ENCODE results near the gene SLC6A2. TPM values are rescaled to one million over a fixed set of nuclear protein-coding genes. Genes with fewer than 3 reads are reported as not detected.

Gene SLC6A2
- total RNA-seq, 2 experiments from 2014 or later: not detected

DNA sequence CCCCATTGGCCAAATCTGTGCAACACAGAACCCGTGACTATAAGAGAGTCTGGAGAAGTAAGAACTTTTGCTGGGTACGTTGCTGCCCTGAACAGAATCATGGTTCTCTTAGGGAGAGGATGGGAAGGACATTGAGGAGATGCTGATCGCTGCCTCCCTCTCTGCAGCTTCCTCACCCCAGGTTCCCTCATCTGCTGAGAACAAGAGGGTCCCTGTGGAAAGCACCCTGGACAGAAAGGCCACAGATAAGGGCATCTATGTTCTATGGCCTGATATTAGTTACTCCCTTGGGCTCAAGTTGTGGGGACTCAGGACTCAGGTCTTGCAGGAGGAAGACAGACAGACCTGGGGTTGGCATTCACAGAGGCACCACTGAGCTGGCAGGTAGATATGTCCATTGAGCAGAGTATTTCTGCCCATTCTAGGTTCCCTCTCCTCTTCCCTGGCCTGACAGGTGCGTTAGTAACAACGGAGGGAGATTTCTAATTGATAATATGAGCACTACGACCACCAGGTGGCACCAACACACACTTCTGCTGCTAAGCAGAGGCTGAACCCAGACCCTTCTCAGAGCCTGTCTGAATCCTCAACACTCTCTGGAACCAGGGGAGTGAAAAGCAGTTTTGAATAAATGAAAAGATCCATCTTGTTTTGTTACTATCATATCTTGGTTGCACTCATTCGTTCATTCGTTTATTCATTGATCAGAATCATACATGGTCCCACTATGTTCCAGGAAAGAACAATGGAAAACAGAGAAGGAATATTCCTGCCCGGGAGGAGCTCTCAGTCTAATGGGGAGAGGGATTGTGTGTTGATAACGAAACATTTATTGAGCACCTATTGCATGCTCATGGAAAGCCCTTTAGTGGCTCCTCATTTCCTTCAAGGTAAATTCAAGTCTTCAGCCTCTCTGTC is 56.4 kb downstream of the SLC6A2 start:
- H3K27ac Mint-ChIP-seq: no peak overlapping the region

DNA sequence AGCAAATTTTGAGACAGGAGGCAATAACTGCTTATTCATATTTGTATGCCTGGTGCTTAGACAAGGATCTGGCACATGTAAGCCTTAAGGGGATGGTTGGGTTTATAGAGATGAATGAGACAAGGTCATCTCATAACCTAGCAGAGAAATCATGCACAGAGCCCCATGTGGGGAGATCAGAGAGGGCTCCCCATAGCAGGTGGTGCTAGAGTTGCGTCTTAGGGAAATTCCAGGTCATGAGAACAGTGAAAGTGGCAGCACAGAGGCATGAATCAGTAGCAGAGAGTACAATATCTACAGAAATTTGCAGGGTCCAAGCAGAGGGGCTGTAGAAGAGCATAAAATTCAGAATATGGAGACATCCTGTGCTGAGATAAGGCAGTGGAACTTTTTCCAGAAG is 57.3 kb downstream of the SLC6A2 start:
- ChIA-PET POLR2A (no interaction called here), CTCF (no interaction called here)
- H3K27me3 Mint-ChIP-seq: peaks cover 4% of the 10 kb centered on the region
- H3K9me3 Mint-ChIP-seq: no peaks in the 10 kb centered on the region
- H3K27ac Mint-ChIP-seq: no peak overlapping the region
- no peaks in the 10 kb centered on the region for H3K36me3 Mint-ChIP-seq (ENCODE audit: low read depth)
- no peaks in the 10 kb centered on the region for H3K4me1 Mint-ChIP-seq
- H3K4me3 Mint-ChIP-seq: no peak overlapping the region
- no peak for DNase-seq

More for the DNA sequence above, 56.4 kb downstream of the SLC6A2 start:
- no peaks in the 10 kb centered on the region for H3K4me1 Mint-ChIP-seq
- ChIA-PET POLR2A (no interaction called here), CTCF (no interaction called here)
- H3K4me3 Mint-ChIP-seq: no peak overlapping the region
- H3K9me3 Mint-ChIP-seq: no peaks in the 10 kb centered on the region
- peaks cover 4% of the 10 kb centered on the region for H3K27me3 Mint-ChIP-seq
- no peaks in the 10 kb centered on the region for H3K36me3 Mint-ChIP-seq (ENCODE audit: low read depth)
- DNase-seq: peak; percentile 67

DNA sequence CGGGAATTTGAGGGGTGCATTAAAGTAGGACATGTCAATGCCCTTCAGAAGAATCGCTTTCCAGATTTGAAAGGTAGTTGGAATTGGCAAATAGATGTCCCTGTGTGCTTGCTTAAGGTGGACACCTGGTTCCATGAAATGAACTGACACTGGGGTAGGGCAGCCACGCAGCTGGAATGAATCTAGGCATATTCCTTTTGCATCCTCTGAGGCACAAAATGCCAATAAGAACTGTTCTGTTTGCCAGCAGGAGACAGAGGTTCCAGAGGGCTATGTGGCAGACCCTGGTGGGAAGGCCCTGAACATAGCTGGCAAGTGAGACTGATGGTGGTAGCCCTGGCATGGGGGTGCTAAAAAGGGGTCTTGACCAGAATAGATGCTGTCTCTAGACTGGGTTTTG is 61.5 kb downstream of the SLC6A2 start:
- Mint-ChIP-seq H3K4me3 (no peak overlapping the region), H3K36me3 (ENCODE audit: low read depth) (no peaks in the 10 kb centered on the region), H3K9me3 (no peaks in the 10 kb centered on the region), H3K27ac (no peak overlapping the region), H3K4me1 (no peaks in the 10 kb centered on the region), H3K27me3 (peaks cover 16% of the 10 kb centered on the region)
- DNase-seq: no peak
- ChIA-PET CTCF (no interaction called here), POLR2A (no interaction called here)

DNA sequence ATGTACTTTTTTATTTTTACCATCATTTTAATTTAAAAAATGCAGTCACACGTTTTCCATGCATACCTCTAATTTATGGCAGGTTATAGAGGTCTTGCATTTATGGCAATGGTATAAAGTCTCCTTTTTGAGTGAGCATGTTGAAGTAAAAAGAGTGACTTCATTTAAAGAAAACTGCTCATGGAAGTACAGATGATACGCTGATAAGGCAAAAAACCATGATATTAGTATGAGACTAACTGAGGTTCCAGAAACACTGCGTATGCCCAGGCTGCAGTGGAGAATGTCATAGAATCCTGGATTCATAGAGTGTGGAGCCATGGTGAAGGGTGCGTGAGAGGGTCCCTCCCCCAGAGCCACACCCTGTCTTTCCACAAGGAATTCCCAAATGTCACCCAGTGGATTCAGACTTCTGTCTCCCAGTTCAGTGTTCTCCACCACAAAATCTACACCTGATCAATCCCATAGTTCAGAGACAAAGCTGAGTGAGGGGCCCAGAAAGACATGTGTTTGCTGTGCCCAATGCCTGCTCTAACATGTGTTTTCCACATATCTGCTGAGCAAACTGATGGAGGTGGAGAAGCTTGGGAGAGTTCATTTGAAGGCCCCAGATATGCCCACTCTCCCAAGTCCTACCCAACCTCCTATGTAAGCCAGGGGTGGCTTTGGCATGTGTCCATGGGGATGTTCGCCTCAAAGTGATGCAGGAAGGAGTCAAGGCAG is 69.4 kb downstream of the SLC6A2 start:
- no peak overlapping the region for H3K4me3 Mint-ChIP-seq
- CTCF ChIA-PET: no interaction called here
- no peaks in the 10 kb centered on the region for H3K36me3 Mint-ChIP-seq (ENCODE audit: low read depth)

DNA sequence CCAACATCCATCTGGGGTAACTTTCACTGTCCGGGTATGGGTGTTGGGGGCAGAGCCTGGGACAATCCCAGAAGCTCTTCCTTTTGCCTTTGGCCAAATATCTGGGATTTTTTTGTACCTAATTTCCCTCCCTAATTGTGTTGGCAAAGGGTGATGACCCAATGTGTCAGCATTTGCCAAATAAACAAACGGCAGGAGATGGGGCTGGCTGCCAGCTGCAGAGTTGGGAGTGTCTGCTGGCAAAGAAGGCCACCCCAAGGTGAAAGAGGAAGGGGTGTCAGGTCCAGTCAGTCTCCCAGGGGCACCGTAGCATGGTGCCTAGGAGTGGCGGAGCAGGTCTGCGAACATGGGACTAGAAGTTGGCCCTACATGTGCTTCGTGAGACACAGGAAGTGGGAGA is 73.0 kb downstream of the SLC6A2 start:
- no peak overlapping the region for H3K4me3 Mint-ChIP-seq
- POLR2A ChIA-PET: no interaction called here
- H3K9me3 Mint-ChIP-seq: no peaks in the 10 kb centered on the region
- H3K4me1 Mint-ChIP-seq: no peaks in the 10 kb centered on the region
- H3K27ac Mint-ChIP-seq: no peak overlapping the region
- peaks cover 3% of the 10 kb centered on the region for H3K27me3 Mint-ChIP-seq
- DNase-seq: no peak
- no peaks in the 10 kb centered on the region for H3K36me3 Mint-ChIP-seq (ENCODE audit: low read depth)
- CTCF ChIA-PET: no interaction called here

More for the DNA sequence above, 69.4 kb downstream of the SLC6A2 start:
- POLR2A ChIA-PET: no interaction called here
- no peaks in the 10 kb centered on the region for H3K4me1 Mint-ChIP-seq
- no peaks in the 10 kb centered on the region for H3K9me3 Mint-ChIP-seq
- H3K27me3 Mint-ChIP-seq: peaks cover 30% of the 10 kb centered on the region
- DNase-seq: no peak
- H3K27ac Mint-ChIP-seq: no peak overlapping the region

DNA sequence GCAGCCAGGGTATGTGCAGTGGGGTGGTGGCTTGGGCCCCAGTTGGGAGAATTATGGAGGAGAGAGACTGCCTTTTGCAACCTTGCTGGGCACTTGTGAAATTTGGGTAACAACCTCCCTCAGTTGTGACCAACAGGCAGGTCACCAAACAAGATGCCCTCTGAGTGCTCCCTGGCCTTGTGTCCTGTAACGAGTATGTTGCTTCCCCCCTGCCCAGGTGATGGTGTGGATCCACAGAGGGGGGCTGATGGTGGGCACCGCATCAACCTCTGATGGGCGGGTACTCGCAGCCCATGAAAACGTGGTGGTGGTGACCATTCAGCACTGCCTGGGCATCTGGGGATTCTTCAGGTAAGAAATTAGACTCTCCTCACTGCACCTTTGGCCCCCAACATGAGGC is 74.3 kb downstream of the SLC6A2 start:
- Mint-ChIP-seq H3K36me3 (ENCODE audit: low read depth) (no peaks in the 10 kb centered on the region), H3K4me1 (no peaks in the 10 kb centered on the region), H3K27me3 (no peaks in the 10 kb centered on the region), H3K9me3 (no peaks in the 10 kb centered on the region), H3K4me3 (no peak overlapping the region), H3K27ac (no peak overlapping the region)
- ChIA-PET POLR2A (no interaction called here), CTCF (no interaction called here)
- no peak for DNase-seq

DNA sequence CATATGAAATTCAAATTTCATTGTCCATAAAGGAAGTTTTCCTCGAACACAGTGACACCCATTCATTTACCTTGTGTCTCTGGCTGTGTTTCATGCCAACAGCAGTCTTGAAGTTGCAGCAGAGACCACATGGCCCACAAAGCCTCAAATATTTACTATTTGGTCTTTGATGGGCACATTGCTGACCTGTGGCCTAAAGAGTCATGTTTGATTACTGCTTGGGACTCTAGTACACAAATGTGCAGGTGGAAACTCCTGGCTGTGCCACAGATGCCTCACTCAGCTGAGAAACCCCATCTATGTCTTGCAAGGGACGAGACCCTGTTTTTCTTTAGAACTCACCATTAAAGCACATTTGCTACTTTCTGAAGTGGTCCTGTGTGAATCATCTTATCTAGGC is 76.7 kb downstream of the SLC6A2 start:
- Mint-ChIP-seq H3K27ac (no peak overlapping the region), H3K27me3 (no peaks in the 10 kb centered on the region), H3K9me3 (no peaks in the 10 kb centered on the region), H3K4me1 (no peaks in the 10 kb centered on the region), H3K4me3 (no peak overlapping the region), H3K36me3 (ENCODE audit: low read depth) (no peaks in the 10 kb centered on the region)
- no peak for DNase-seq
- ChIA-PET CTCF (no interaction called here), POLR2A (no interaction called here)

DNA sequence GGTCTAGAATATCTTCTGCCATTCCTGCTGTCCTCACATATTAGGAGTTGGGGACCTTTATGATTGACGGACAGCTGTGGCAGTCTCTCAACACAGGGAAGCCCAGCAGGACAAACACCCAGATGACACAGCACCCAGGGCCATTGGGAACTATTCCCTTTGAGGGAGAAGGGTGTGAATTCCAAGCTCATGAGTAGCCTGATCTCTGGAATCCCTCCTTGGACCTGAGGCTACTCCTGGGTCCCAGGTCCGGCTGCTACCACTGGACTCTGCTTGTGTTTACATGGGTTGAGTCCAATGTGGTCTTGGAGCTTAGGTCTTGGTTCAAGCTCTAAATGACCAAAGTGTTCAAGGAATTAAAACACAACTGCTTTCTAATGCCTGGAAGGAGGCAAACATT is 78.9 kb downstream of the SLC6A2 start:
- CTCF ChIA-PET: no interaction called here
- H3K27ac Mint-ChIP-seq: no peak overlapping the region

DNA sequence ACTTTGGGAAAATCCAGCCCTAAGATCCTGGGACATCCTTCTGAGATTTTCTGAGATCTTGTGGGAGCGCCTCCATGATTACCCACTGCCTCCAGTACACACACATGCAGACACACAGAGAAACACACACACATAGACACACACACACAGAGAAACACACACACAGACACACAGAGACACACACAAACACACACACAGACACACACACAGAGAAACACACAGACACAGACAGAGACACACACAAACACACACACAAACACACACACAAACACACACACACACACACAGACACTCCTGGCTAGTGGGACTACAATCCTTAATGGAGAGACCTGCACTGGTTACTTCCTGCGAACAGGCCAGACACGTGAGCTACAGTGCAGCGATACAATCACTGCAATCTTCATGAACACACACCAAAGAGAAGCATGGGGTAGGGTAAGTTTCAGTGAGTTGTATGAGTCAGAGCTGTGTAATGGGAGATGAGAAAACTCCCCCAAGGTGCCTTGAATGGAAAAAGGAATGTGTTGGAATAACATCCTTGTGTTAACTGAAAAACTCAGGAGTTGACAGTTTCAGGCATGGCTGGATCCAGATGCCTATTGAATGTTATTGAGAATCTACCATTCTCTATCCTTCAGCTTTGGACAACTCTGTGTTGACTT is 79.5 kb downstream of the SLC6A2 start:
- Mint-ChIP-seq H3K9me3 (no peaks in the 10 kb centered on the region), H3K27me3 (peaks cover 4% of the 10 kb centered on the region), H3K27ac (no peak overlapping the region), H3K4me1 (no peaks in the 10 kb centered on the region), H3K4me3 (no peak overlapping the region), H3K36me3 (ENCODE audit: low read depth) (no peaks in the 10 kb centered on the region)
- DNase-seq: no peak
- POLR2A ChIA-PET: interaction anchor here (0.6 kb wide), 1 partner anchor 271 kb away, joined by 3 read pairs; no protein-coding TSS in a partner anchor
- CTCF ChIA-PET: no interaction called here

More for the DNA sequence above, 78.9 kb downstream of the SLC6A2 start:
- Mint-ChIP-seq H3K4me3 (no peak overlapping the region), H3K4me1 (no peaks in the 10 kb centered on the region), H3K36me3 (ENCODE audit: low read depth) (no peaks in the 10 kb centered on the region), H3K27me3 (peaks cover 4% of the 10 kb centered on the region), H3K9me3 (no peaks in the 10 kb centered on the region)
- POLR2A ChIA-PET: no interaction called here
- DNase-seq: no peak

DNA sequence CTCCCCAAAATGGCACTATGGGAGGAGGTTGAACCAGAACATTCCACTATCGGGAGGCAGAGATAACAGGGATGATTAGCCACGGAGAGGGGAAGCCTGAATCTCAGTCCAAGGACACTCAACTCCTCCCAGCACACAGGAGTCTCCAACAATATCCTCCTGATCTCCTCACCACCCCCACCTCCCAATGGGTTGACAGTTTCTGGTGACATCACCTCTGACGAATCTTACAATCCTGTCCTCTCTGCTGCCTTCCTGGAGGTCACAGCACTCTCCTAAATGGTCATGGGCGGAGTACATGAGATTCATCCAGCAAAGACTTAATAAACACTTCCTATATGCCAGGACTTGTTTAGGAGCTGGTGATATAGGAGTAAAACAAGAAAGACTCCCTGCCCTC is 80.9 kb downstream of the SLC6A2 start:
- POLR2A ChIA-PET: no interaction called here
- no peaks in the 10 kb centered on the region for H3K4me1 Mint-ChIP-seq
- H3K4me3 Mint-ChIP-seq: no peak overlapping the region

DNA sequence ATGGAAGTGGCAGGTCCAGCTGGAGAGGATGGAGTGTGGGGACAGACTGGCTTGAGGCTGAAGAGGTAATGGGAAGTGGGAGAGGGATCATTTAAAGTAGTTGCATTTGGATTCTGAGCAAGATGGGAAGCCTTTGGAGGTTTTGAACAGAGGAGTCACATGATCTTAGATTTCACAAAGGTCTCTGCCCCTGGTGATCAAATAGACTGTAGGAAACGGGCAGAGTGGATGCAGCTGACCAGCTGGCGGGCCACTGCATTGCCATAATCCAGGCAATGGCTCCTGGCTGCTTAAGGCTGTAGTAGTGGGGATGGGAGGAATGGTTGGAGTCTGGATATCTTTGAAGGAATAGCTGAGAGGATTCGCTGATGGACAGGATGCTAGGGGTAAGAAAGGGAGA is 81.5 kb downstream of the SLC6A2 start:
- ChIA-PET POLR2A (no interaction called here), CTCF (no interaction called here)
- H3K4me3 Mint-ChIP-seq: no peak overlapping the region
- H3K36me3 Mint-ChIP-seq (ENCODE audit: low read depth): no peaks in the 10 kb centered on the region
- no peaks in the 10 kb centered on the region for H3K9me3 Mint-ChIP-seq
- H3K4me1 Mint-ChIP-seq: no peaks in the 10 kb centered on the region
- H3K27me3 Mint-ChIP-seq: peaks cover 4% of the 10 kb centered on the region
- no peak for DNase-seq
- no peak overlapping the region for H3K27ac Mint-ChIP-seq

More for the DNA sequence above, 80.9 kb downstream of the SLC6A2 start:
- CTCF ChIA-PET: no interaction called here
- Mint-ChIP-seq H3K9me3 (no peaks in the 10 kb centered on the region), H3K36me3 (ENCODE audit: low read depth) (no peaks in the 10 kb centered on the region), H3K27ac (no peak overlapping the region), H3K27me3 (peaks cover 4% of the 10 kb centered on the region)
- DNase-seq: no peak

DNA sequence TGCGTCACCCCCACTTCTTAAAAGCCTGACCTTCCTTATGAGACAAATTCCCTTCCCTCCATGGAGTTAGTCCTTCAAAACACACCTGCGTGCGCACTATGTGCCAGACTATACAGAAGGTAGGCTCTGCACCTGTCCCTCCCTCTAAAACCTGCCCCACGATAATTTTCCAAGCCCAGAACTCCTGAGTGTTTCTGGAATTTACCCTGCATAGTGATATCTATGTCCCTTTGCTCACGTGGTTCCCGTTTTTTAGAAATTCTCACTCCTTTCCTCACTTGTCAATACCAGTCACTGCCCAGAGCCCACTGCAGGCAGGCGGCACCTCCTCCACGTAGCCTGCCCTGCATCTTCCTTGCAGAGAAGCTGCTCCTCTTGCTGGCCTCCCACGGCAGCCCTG is 82.2 kb downstream of the SLC6A2 start:
- H3K4me1 Mint-ChIP-seq: no peaks in the 10 kb centered on the region
- ChIA-PET POLR2A (no interaction called here), CTCF (no interaction called here)
- H3K27ac Mint-ChIP-seq: no peak overlapping the region
- H3K9me3 Mint-ChIP-seq: no peaks in the 10 kb centered on the region
- no peak for DNase-seq
- H3K27me3 Mint-ChIP-seq: peaks cover 4% of the 10 kb centered on the region
- H3K36me3 Mint-ChIP-seq (ENCODE audit: low read depth): no peaks in the 10 kb centered on the region
- H3K4me3 Mint-ChIP-seq: no peak overlapping the region

DNA sequence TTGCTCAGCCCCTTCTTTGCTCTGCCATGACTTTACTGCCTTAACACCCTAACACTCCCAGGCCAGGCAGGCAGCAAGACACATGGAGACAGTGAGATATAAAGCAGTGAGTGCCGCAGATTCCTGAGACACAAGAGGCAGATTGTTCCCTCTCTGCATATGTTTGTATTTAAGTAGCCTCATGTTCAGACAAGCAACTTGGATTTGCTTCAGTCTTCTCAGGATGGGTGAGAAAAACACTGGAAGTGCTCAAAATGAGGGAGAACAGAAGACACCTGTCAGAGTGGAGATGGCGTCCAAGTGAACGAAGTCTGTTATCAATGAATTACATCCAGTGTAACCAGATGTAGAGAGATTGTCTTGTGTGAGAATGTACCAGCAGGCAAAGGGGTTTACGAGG is 90.3 kb downstream of the SLC6A2 start:
- no peaks in the 10 kb centered on the region for H3K36me3 Mint-ChIP-seq (ENCODE audit: low read depth)
- H3K9me3 Mint-ChIP-seq: peaks cover 8% of the 10 kb centered on the region
- CTCF ChIA-PET: no interaction called here

More for the DNA sequence above, 90.3 kb downstream of the SLC6A2 start:
- POLR2A ChIA-PET: no interaction called here
- Mint-ChIP-seq H3K27me3 (peaks cover 9% of the 10 kb centered on the region), H3K4me3 (no peak overlapping the region), H3K27ac (no peak overlapping the region), H3K4me1 (no peaks in the 10 kb centered on the region)
- no peak for DNase-seq

Measured in activated CD4-positive, alpha-beta T cell treated with anti-CD3 and anti-CD28 coated beads, Interleukin-2, amount 10 ng/mL, durations not matched to agents 7 days and 5 days (primary cell).